ENCODE measurements around the gene RBMS3.

Gene RBMS3

DNA sequence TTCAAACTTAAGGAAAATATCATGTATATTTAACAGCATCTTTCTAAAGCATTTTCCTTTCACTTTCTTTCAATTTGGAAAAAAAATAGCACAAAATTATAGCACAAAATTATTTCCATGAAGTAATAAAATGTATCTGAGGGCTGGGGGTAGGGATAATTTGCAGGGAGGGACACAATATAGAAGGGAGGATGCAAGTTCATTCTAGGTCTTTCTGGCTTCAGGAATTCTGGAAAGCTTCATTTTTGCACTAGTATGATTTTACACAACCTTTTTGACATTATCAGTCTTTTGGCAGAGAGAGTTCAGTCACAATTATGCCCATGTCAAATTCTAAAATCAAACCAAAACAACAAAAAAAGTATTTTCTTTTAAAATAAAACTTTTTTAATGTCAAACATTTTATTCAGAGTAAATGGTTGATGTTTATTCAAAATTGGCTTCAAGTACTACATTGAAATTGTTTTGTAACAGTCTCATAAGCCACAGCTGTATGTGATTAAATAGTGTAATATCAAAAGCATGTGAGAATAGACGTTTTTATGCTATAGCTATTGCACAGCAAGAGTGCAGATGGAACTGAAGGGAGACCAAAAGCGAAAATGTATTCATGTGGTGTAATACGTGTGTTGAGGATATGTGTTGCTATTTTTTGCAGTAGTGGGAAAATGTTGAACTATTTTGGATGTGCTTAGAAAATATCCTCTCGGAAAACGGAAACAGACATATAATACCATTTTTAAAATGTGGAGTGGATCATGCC, 5.8 kb downstream of the RBMS3 start:
- CTCF ChIA-PET: no interaction called here
- POLR2A ChIA-PET: no interaction called here
- TF ChIP-seq, protein P1, sequence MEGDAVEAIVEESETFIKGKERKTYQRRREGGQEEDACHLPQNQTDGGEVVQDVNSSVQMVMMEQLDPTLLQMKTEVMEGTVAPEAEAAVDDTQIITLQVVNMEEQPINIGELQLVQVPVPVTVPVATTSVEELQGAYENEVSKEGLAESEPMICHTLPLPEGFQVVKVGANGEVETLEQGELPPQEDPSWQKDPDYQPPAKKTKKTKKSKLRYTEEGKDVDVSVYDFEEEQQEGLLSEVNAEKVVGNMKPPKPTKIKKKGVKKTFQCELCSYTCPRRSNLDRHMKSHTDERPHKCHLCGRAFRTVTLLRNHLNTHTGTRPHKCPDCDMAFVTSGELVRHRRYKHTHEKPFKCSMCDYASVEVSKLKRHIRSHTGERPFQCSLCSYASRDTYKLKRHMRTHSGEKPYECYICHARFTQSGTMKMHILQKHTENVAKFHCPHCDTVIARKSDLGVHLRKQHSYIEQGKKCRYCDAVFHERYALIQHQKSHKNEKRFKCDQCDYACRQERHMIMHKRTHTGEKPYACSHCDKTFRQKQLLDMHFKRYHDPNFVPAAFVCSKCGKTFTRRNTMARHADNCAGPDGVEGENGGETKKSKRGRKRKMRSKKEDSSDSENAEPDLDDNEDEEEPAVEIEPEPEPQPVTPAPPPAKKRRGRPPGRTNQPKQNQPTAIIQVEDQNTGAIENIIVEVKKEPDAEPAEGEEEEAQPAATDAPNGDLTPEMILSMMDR (IDR thresholded peaks at IDR 0.05; ENCODE audit: control extremely low read depth, extremely low read depth, low read depth, missing control alignments): no peak
- DNase-seq (ENCODE audit: extremely low spot score): no peak

DNA sequence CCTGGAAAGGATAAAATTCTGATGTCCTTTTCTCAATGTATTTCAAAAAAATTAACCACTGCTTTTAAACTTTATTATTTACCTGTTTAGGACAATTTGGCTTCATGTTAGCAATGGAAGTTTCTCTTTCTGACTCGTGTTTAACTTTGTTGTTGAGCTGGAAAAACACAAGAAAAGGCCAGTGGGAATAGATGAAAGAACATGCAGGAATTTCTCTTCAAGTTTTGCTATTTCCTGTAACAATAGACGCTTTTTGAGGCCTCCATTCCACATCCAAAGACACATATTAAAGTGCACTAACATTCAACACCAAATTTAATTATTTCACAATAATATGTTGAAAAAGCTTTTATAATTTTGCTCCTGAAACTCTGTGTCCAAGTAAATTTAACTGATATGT, 9.7 kb downstream of the RBMS3 start:
- CTCF ChIA-PET: no interaction called here
- no peak for DNase-seq (ENCODE audit: extremely low spot score)
- TF ChIP-seq, protein P1 (IDR thresholded peaks at IDR 0.05; ENCODE audit: control extremely low read depth, extremely low read depth, low read depth, missing control alignments): no peak
- POLR2A ChIA-PET: no interaction called here

DNA sequence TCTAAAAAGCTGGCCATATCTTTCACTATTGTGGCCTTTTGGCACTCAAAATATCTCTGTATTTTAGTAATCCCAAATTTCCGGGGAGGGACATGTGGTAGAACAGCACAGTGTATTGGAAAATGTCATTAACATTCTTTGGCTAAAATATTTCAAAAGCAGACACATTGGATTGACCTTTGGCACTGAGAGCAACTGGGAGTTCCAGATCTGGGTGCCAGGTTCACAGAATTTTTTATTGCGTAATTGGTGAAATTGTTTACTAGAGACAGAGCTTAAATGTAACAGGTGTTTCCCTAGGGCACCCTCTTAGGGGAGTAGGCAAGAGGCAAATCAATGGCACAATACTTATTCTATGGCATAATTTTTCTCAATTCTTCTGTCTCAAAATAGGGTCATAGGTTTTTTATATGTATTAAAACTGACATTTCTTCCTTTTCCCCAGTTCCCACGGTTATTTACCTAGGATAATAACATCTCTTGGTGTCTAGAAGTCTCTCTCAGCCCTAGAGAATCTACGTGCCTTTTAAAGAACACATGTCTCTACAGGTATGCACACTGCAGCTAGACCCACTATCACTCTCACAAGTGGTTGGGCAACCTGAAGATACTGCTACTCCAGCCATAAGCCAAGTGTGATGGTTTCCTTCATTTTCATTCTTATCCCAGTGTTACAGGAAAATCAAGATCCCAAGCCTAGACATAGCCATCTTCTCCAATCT, 10.6 kb downstream of the RBMS3 start:
- TF ChIP-seq, protein P1 (IDR thresholded peaks at IDR 0.05; ENCODE audit: control extremely low read depth, extremely low read depth, low read depth, missing control alignments): no peak
- DNase-seq (ENCODE audit: extremely low spot score): no peak
- POLR2A ChIA-PET: no interaction called here
- CTCF ChIA-PET: no interaction called here

DNA sequence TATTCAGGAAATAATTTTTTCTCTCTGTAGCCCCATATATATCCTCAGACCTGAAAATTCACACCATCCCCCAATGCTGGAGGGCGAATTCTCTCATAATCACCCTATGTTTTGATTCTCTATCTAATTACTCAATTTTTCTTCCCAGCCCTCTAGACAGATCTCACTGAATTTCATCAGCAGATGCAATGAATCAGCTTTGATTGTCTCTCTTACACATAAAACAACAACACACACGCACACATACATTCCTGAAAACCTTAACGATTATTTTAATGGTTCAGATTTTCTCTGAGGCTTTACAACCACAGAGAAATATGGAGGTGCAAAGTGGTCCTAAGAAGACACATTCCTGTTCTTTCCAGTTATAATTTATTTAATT, 11.1 kb downstream of the RBMS3 start:
- CTCF ChIA-PET: no interaction called here
- POLR2A ChIA-PET: no interaction called here
- no peak for DNase-seq (ENCODE audit: extremely low spot score)
- TF ChIP-seq, protein P1 (IDR thresholded peaks at IDR 0.05; ENCODE audit: control extremely low read depth, extremely low read depth, low read depth, missing control alignments): no peak

DNA sequence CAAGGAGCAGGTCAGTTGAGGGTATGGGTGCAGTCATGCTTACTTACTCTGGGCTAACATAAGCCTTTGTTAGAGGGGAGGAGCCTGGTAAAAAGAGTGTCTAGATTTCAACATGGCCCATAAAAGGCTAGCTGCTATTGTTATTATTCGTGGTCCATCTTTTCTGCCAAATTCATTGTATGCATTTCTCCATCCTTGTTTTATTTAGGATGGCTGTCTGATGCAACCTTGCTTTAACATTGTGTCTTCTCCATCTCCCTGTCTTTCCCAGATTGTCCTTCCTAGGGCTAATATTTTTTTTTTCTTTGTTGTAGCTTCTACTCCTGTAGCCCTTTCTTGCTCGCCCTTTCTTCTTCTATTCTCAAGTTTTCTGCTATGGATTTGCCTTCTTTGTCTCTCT, 12.6 kb downstream of the RBMS3 start:
- DNase-seq (ENCODE audit: extremely low spot score): no peak
- ChIA-PET CTCF (no interaction called here), POLR2A (no interaction called here)
- TF ChIP-seq, protein P1 (IDR thresholded peaks at IDR 0.05; ENCODE audit: control extremely low read depth, extremely low read depth, low read depth, missing control alignments): no peak

DNA sequence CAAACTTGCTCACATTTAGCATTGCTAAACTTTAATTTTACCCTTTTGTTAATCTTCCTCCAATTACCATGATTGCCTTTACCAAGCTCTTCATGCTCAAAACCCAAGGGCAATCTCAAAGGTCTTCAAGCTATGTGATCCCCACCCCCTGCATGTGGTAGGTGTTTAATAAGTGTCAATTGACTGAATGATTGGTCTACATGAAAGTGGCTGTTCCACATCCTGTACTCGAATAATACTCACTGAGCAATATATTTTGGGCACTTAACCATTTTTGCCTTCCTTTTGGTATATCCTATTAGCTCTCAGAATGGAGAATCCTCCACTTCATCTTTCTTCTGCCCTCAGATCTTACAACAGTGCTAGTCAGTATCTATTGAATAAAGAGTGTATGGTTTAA, 17.1 kb downstream of the RBMS3 start:
- POLR2A ChIA-PET: no interaction called here
- TF ChIP-seq, protein P1 (IDR thresholded peaks at IDR 0.05; ENCODE audit: control extremely low read depth, extremely low read depth, low read depth, missing control alignments): no peak
- no peak for DNase-seq (ENCODE audit: extremely low spot score)
- CTCF ChIA-PET: no interaction called here

All from GM10248 (cell line).